NCI-H2196 (cell line): ENCODE data around the gene KRT31.
"Not testable (repeated sequence)": the region's sequence is repeated elsewhere in the genome, so short reads cannot be mapped to it uniquely, and the experiment has no call there.

Source experiments
- DNase-seq: peaks from one replicate; lab custom pipeline; 2025; ENCODE audit not compliant: unreplicated experiment; lab: John Stamatoyannopoulos, UW

The KRT31 gene

GRCh38 chr17:41347869-41348760 lies 49.3 kb downstream of the KRT31 start:
- no peak for DNase-seq

- not testable (repeated sequence) for DNase-seq
Measured at GRCh38 chr17:41346421-41346820, 51.0 kb downstream of the KRT31 start.

GRCh38 chr17:41345992-41346391 lies 51.4 kb downstream of the KRT31 start:
- DNase-seq = no peak
